Fibroblast of lung (primary cell): Measurements from ENCODE around the gene COX4I1.

Source experiments
- EZH2 ChIP-seq: IDR thresholded peaks from 2 replicates; pipeline ENCODE4 v1.5.1; 2012; ENCODE audit warnings: low read length, control low read depth, mild to moderate bottlenecking; ENCODE audit errors: missing control alignments
- TF ChIP-seq, protein P1 (sequence below), 2 donors: IDR thresholded peaks in 1 of 2; conservative IDR thresholded peaks in 1 of 2; 1 replicate in 1 of 2; 2 replicates in 1 of 2; pipeline ENCODE4 v1.5.1; 2011 to 2012; ENCODE audit warnings: low read length in 2 of 2, control low read depth in 1 of 2, inconsistent platforms in 1 of 2, low read depth in 1 of 2, mild to moderate bottlenecking in 1 of 2

GRCh38 chr16:85799497-85800320, at the start of gene COX4I1, which contains the start of gene EMC8:
- TF ChIP-seq, protein P1, sequence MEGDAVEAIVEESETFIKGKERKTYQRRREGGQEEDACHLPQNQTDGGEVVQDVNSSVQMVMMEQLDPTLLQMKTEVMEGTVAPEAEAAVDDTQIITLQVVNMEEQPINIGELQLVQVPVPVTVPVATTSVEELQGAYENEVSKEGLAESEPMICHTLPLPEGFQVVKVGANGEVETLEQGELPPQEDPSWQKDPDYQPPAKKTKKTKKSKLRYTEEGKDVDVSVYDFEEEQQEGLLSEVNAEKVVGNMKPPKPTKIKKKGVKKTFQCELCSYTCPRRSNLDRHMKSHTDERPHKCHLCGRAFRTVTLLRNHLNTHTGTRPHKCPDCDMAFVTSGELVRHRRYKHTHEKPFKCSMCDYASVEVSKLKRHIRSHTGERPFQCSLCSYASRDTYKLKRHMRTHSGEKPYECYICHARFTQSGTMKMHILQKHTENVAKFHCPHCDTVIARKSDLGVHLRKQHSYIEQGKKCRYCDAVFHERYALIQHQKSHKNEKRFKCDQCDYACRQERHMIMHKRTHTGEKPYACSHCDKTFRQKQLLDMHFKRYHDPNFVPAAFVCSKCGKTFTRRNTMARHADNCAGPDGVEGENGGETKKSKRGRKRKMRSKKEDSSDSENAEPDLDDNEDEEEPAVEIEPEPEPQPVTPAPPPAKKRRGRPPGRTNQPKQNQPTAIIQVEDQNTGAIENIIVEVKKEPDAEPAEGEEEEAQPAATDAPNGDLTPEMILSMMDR (conservative IDR thresholded peaks at IDR 0.05 in 1 of 2, IDR thresholded peaks at IDR 0.05 in 1 of 2; ENCODE audit: low read depth in 1 of 2, low read length in 2 of 2): no peak
- TF ChIP-seq EZH2: no peak
